ENCODE results near the gene CACNA1B. TPM values are rescaled to one million over a fixed set of nuclear protein-coding genes. Genes with fewer than 3 reads are reported as not detected.

CACNA1B gene
- total and polyA plus RNA-seq, 2 of the 4 experiments (the other 2 are of a cell fraction), result 0.02 TPM; not detected in 1

DNA sequence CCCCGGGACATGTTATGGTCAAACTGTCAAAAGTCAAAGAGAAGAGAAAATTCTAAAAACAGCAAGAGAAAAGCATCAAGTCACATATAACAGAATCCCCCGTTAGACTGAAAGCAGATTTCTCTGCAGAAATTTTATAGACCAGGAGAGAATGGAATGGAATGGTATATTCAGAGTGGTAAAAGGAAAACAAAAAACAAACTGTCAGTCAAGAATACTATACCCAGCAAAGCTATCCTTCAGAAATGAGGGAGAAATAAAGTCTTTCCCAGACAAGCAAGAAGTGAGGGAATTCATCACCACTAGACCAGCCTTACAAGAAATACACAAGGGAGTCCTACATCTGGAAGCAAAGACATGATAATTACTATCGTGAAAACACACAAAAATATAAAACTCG is 208.0 kb downstream of the CACNA1B start:
- H2AK5ac ChIP-seq (ENCODE audit: low read depth, low read length), result no peak overlapping the region
- no peak overlapping the region for H3K4me2 ChIP-seq (ENCODE audit: low read depth, low read length)
- WGBS, 2 experiments (ENCODE audit: extremely low coverage in 2 of 2, insufficient read length in 1 of 2), result no CpG with 5 or more reads among the region's 4 CpGs
- H3K36me3 ChIP-seq (ENCODE audit: control insufficient read depth, insufficient read depth, low read length), result no peaks in the 10 kb centered on the region
- no peak overlapping the region for H4K5ac ChIP-seq (ENCODE audit: low read depth, low read length)
- H3K9ac ChIP-seq (ENCODE audit: low read depth, low read length), result no peak overlapping the region
- intact Hi-C loops (cut with micrococcal nuclease), result no loop called here
- H3K9me1 ChIP-seq (ENCODE audit: insufficient read depth, low read length), result no peaks in the 10 kb centered on the region
- H3K18ac ChIP-seq (ENCODE audit: low read depth, low read length), result no peak overlapping the region
- no peak overlapping the region for H3K4ac ChIP-seq (ENCODE audit: low read depth, low read length)
- no peak overlapping the region for H3K4me3 ChIP-seq (ENCODE audit: insufficient read depth, low read depth, low read length)
- H4K20me1 ChIP-seq (ENCODE audit: insufficient read depth, low read length), result no peaks in the 10 kb centered on the region
- no peaks in the 10 kb centered on the region for H3K27me3 ChIP-seq (ENCODE audit: control insufficient read depth, insufficient read depth, low read length)
- H3K9me3 ChIP-seq (ENCODE audit: control insufficient read depth, insufficient read depth, low read length), result peaks cover 25% of the 10 kb centered on the region
- H3K27ac ChIP-seq (ENCODE audit: insufficient read depth, low read length), result no peak overlapping the region
- no peak overlapping the region for H2AK9ac ChIP-seq (replicated peaks; ENCODE audit: low read depth, low read length, poor library complexity)
- H3K23ac ChIP-seq (ENCODE audit: low read depth, low read length), result no peak overlapping the region
- no peak overlapping the region for H2BK120ac ChIP-seq (ENCODE audit: low read depth, low read length)
- no peaks in the 10 kb centered on the region for H3K79me1 ChIP-seq (ENCODE audit: low read depth in 1 of 2, low read length in 2 of 2)
- H3K56ac ChIP-seq (ENCODE audit: extremely low read depth, insufficient read depth, low read length), result no peak overlapping the region
- dilution Hi-C loops (cut with HindIII; ENCODE audit: low sequenced_read_pairs, unreplicated experiment), result no loop called here
- no peak for ATAC-seq (ENCODE audit: low read depth)
- no peak overlapping the region for H2BK5ac ChIP-seq (ENCODE audit: low read depth, low read length, poor library complexity, severe bottlenecking)
- no peak overlapping the region for H2AFZ ChIP-seq (replicated peaks; ENCODE audit: low read length, poor library complexity)
- in situ Hi-C loops (cut with MboI; ENCODE audit: low sequenced_read_pairs), result no loop called here
- H3K4me1 ChIP-seq (ENCODE audit: control insufficient read depth, insufficient read depth, low read length), result no peaks in the 10 kb centered on the region
- DNase-seq, result no peak
- H2BK15ac ChIP-seq (ENCODE audit: low read depth, low read length), result no peak overlapping the region
- TF ChIP-seq CHD1 (IDR thresholded peaks at IDR 0.05; ENCODE audit: low read depth, low read length), result no peak
- TF ChIP-seq, protein P1, sequence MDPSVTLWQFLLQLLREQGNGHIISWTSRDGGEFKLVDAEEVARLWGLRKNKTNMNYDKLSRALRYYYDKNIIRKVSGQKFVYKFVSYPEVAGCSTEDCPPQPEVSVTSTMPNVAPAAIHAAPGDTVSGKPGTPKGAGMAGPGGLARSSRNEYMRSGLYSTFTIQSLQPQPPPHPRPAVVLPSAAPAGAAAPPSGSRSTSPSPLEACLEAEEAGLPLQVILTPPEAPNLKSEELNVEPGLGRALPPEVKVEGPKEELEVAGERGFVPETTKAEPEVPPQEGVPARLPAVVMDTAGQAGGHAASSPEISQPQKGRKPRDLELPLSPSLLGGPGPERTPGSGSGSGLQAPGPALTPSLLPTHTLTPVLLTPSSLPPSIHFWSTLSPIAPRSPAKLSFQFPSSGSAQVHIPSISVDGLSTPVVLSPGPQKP (IDR thresholded peaks at IDR 0.05; ENCODE audit: borderline replicate concordance, low read depth, low read length), result no peak
- no peak for TF ChIP-seq MXI1 (IDR thresholded peaks at IDR 0.05; ENCODE audit: borderline replicate concordance, low read depth, low read length)
- TF ChIP-seq NFE2L2 (IDR thresholded peaks at IDR 0.05; ENCODE audit: low read depth, low read length), result no peak
- no peak for TF ChIP-seq CEBPB (IDR thresholded peaks at IDR 0.05; ENCODE audit: low read depth, low read length)
- TF ChIP-seq BHLHE40 (IDR thresholded peaks at IDR 0.05; ENCODE audit: low read depth, low read length), result no peak
- TF ChIP-seq, protein P2, sequence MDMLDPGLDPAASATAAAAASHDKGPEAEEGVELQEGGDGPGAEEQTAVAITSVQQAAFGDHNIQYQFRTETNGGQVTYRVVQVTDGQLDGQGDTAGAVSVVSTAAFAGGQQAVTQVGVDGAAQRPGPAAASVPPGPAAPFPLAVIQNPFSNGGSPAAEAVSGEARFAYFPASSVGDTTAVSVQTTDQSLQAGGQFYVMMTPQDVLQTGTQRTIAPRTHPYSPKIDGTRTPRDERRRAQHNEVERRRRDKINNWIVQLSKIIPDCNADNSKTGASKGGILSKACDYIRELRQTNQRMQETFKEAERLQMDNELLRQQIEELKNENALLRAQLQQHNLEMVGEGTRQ (IDR thresholded peaks at IDR 0.05; ENCODE audit: low read depth, low read length), result no peak
- TF ChIP-seq RCOR1 (IDR thresholded peaks at IDR 0.05; ENCODE audit: insufficient replicate concordance, low read length), result no peak
- no peak for TF ChIP-seq RAD21 (IDR thresholded peaks at IDR 0.05; ENCODE audit: low read length)
- no peak for TF ChIP-seq FOS (IDR thresholded peaks at IDR 0.05; ENCODE audit: low read depth, low read length)
- no peak for TF ChIP-seq MAFK (IDR thresholded peaks at IDR 0.05; ENCODE audit: low read depth, low read length)
- no peak for TF ChIP-seq POLR2A (IDR thresholded peaks at IDR 0.05; ENCODE audit: low read depth, low read length)
- TF ChIP-seq RFX5 (IDR thresholded peaks at IDR 0.05; ENCODE audit: low read depth, low read length), result no peak
- no peak overlapping the region for H4K8ac ChIP-seq (ENCODE audit: low read depth in 2 of 2, low read length in 2 of 2)
- ChIA-PET POLR2A (ENCODE audit: unreplicated experiment) (no interaction called here), CTCF (no interaction called here)
- BruUV-seq (replicated peaks), result no TSS peak
- no peak overlapping the region for H3K14ac ChIP-seq (replicated peaks; ENCODE audit: low read depth, low read length)
- no peak overlapping the region for H2BK20ac ChIP-seq (ENCODE audit: low read depth, low read length)
- no peak overlapping the region for H4K91ac ChIP-seq (ENCODE audit: insufficient read depth, low read depth, low read length)

Measured in IMR-90 (cell line).